ENCODE data around the gene RACGAP1. TPM values are rescaled to one million over a fixed set of nuclear protein-coding genes. Genes with fewer than 3 reads are reported as not detected.
A peak's percentile ranks its signal among the peaks of the same experiment; 100 is the strongest.

RACGAP1 gene
- polyA plus RNA-seq, 3 donors = 3.1 to 5.4 (median 3.6) TPM

- peaks cover 0 to 38% of the 10 kb centered on the region in 2 donors for H3K27me3 ChIP-seq (ENCODE audit: control insufficient read depth in 2 of 2, insufficient read depth in 2 of 2, low read length in 2 of 2)
Measured at GRCh38 chr12:49970658-49971057, 54.6 kb downstream of the RACGAP1 start.

GRCh38 chr12:49969651-49970429 is 55.5 kb downstream of the RACGAP1 start:
- Histone ChIP-seq H3K9me3 (replicated peaks in 1 of 2; ENCODE audit: control insufficient read depth in 1 of 2, insufficient read depth in 1 of 2, low read length in 2 of 2) (no peaks in the 10 kb centered on the region), H3K79me2 (ENCODE audit: insufficient read depth, low read length) (no peaks in the 10 kb centered on the region), H3K4me1 (ENCODE audit: control insufficient read depth in 1 of 2, insufficient read depth in 2 of 2, low read length in 2 of 2) (peaks cover 26 to 36% of the 10 kb centered on the region in 2 donors), H2AFZ (ENCODE audit: insufficient read depth, low read depth, low read length, poor library complexity, severe bottlenecking) (no peak overlapping the region), H3K36me3 (replicated peaks in 1 of 2; ENCODE audit: control insufficient read depth in 1 of 2, insufficient read depth in 2 of 2, low read length in 2 of 2) (no peaks in the 10 kb centered on the region), H3K9ac (ENCODE audit: insufficient read depth, low read length, poor library complexity, severe bottlenecking) (no peak overlapping the region), H3K4me3 (replicated peaks in 1 of 3; ENCODE audit: low read depth in 2 of 3, low read length in 3 of 3) (no peak overlapping the region), H3K27me3 (ENCODE audit: control insufficient read depth in 2 of 2, insufficient read depth in 2 of 2, low read length in 2 of 2) (peaks cover 0 to 46% of the 10 kb centered on the region in 2 donors), H3K27ac (ENCODE audit: low read depth in 1 of 2, low read length in 2 of 2) (no peak overlapping the region), H3K4me2 (replicated peaks; ENCODE audit: extremely low read depth, low read length, poor library complexity, severe bottlenecking) (no peak overlapping the region), H4K20me1 (ENCODE audit: insufficient read depth, low read length) (no peaks in the 10 kb centered on the region)
- 70% methylated on average over 12 of the region's 12 CpGs for WGBS (ENCODE audit: insufficient coverage)
- Mint-ChIP-seq H3K4me1 (peaks cover 24% of the 10 kb centered on the region), H3K27ac (no peak overlapping the region), H3K36me3 (no peaks in the 10 kb centered on the region), H3K9me3 (peaks cover 0 to 2% (median 0%) of the 10 kb centered on the region in 7 donors), H3K27me3 (ENCODE audit: low read depth in 3 of 3) (peaks cover 25 to 37% (median 26%) of the 10 kb centered on the region in 3 donors), H3K4me3 (no peak overlapping the region)
- no peak for TF ChIP-seq CTCF (IDR thresholded peaks at IDR 0.05)
- intact Hi-C loops (cut with micrococcal nuclease) = loop anchor here (5.0 to 10.0 kb wide), 2 partner anchors 87 to 205 kb away; partner anchors contain the start of gene ASIC1 (in 1 of the 2)
- peak in 2 of 3 donors; percentile 26 to 37 for DNase-seq

More at GRCh38 chr12:49970658-49971057, 54.6 kb downstream of the RACGAP1 start:
- Histone ChIP-seq H3K9me3 (replicated peaks in 1 of 2; ENCODE audit: control insufficient read depth in 1 of 2, insufficient read depth in 1 of 2, low read length in 2 of 2) (no peaks in the 10 kb centered on the region), H3K4me3 (replicated peaks in 1 of 3; ENCODE audit: low read depth in 2 of 3, low read length in 3 of 3) (no peak overlapping the region), H3K27ac (ENCODE audit: low read depth in 1 of 2, low read length in 2 of 2) (no peak overlapping the region), H3K4me2 (replicated peaks; ENCODE audit: extremely low read depth, low read length, poor library complexity, severe bottlenecking) (no peak overlapping the region), H3K36me3 (replicated peaks in 1 of 2; ENCODE audit: control insufficient read depth in 1 of 2, insufficient read depth in 2 of 2, low read length in 2 of 2) (no peaks in the 10 kb centered on the region), H3K79me2 (ENCODE audit: insufficient read depth, low read length) (no peaks in the 10 kb centered on the region), H3K9ac (ENCODE audit: insufficient read depth, low read length, poor library complexity, severe bottlenecking) (no peak overlapping the region), H3K4me1 (ENCODE audit: control insufficient read depth in 1 of 2, insufficient read depth in 2 of 2, low read length in 2 of 2) (peaks cover 33 to 44% of the 10 kb centered on the region in 2 donors), H2AFZ (ENCODE audit: insufficient read depth, low read depth, low read length, poor library complexity, severe bottlenecking) (no peak overlapping the region), H4K20me1 (ENCODE audit: insufficient read depth, low read length) (no peaks in the 10 kb centered on the region)
- Mint-ChIP-seq H3K27me3 (ENCODE audit: low read depth in 3 of 3) (peaks cover 17 to 31% (median 21%) of the 10 kb centered on the region in 3 donors), H3K4me1 (peaks cover 30% of the 10 kb centered on the region), H3K27ac (no peak overlapping the region), H3K4me3 (no peak overlapping the region), H3K9me3 (peaks cover 0 to 2% (median 0%) of the 10 kb centered on the region in 7 donors), H3K36me3 (no peaks in the 10 kb centered on the region)
- intact Hi-C loops (cut with micrococcal nuclease) = no loop called here
- DNase-seq = no peak
- no peak for TF ChIP-seq CTCF (IDR thresholded peaks at IDR 0.05)
- 89% methylated on average over 10 of the region's 10 CpGs for WGBS (ENCODE audit: insufficient coverage)

Data from CD14-positive monocyte (primary cell).